HG02678 (cell line): ENCODE data around the gene MRGPRE.

Source experiments
- ATAC-seq: cut with Tn5 transposase; IDR thresholded peaks from one replicate; pipeline ENCODE4 v1.9.1; 2021; ENCODE audit warnings: mild to moderate bottlenecking, moderate library complexity; ENCODE audit not compliant: unreplicated experiment

MRGPRE gene

DNA sequence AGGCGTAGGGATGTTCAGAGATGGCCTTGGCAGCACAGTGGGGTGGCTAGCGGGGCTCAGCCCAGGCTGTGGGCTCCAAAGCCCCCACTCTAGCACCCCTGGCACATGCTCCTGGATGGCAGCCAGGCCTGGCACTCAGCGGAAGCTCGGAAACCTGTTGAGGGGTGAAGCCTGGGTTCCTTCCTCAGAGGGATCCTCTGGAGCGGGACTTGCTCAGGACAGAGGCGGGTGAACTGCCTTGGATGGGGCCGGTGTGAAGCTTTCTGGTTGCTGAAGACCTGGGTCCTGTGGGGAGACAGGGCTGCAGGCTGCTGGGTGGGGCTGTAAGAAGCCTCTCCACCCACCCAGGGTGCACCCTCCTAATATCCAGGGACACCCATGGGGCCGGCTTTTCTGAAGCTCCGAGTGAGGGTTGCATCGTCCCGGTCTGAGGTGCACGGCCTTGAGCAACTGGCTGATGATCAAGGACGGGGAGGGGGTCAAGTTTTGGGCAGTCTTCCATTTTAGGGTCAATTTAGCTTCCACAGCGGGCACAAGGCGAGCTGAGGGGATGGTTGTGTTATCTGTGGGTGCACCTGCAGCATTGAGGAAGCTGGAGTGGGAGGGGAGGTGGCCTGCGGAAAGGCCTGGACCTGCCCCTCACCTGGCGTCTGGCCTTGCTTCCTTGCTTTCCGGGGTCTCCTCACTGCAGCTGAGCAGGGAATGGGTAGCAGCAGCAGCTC lies 5.2 kb downstream of the MRGPRE start:
- no peak for ATAC-seq

DNA sequence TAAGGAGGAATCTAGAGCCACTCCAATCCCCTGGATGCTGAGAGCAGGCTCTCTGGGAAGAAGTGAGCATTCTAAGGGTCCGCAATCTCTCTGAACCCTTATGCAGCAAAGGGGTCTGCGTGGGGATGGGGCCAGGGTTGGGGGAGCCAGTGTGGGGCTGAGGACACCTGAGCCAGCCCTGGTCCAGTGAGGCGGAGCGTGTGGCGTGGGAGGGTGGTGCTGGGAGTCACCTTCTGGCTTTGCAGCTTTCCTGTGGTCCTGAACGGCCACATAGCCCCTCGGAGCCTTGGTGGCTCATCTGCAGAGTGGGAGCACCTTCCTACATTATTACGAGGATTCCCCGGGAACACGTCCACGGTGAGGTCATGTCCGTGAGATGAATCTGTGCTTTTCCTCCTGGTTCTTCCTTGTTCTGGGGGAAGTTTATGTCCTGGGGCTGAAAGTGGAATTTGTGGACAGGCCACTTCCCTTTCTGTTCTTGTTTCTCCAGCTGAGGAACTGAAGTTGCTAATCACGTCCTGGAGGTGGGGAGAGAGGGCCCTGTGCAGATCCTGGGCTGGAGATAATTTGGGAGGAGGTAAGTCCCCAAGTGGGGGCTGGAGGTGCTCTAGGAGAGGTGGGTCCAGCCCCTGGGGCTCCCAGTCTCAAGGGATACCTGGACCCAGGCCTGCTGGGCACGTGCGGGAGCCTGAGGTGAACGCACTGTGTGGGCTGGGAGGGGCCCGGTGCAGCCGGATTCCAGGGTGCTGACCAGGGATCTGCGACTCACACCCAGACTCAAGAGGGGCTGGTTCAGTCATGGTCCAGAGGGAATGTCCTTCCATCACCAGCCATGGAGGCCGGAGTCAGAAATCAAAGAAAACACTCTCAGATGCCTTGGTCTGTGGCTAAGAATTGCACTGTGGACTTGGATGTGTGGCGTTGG lies 6.1 kb downstream of the MRGPRE start:
- no peak for ATAC-seq

DNA sequence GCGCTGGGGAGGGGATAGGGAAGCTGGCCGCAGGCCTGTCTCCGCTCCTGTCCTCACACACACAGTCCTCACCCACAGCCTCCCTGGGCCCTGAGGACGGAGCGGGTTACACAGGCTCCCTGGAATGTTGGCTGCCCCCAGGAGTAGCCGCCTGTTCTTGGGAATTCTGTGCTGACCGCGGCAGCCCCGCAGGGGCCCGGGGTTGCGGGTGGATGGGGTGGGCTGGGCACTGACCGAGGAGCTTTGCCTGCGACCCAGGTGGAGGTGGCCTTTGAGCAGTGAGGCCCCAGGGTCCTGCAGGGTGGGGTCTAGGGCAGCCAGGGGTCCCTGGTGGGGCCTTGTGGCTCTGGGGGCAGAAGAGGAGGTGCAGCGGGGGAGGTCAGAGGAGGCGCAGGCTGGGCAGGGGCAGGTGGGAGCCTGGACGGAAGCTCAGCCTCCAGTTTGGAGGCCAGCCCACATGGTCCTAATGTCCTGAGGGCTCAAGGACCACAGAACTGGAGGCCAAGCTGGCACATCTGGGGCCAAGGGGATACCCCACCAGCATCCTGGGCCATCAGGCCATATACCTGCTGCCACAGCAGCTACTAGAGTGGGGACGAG lies 7.0 kb downstream of the MRGPRE start:
- ATAC-seq: no peak

DNA sequence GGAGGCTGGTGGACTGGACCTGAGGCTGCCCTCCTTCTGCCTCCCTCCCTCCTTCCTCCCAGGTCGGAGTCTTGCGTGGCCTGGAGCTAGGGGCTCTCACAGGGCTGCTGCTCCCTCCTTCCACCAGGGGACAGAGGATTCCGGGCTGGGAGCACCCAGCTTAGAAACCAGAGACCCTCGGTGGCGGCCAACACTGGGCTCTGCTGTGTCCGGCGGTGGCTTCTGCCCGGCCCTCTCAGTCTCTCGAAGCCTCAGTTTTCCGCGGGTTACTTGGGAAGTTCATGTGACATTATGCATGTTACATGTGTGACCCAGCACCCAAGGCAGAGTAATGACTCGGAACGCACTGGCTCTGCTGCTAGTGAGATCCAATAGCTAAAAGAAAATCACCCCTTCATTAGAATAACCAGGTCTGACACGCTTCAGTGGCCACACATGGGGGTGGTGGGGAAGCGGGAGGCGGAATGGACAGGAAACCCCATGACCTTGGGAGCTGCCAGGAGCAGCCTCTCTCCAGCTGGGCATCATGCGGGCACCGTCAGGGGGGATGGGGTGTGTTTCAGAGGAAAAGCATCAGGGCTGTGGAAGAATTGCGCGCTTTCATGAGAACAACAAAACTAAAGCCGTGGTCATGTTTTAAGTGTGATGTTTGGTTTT lies 7.7 kb downstream of the MRGPRE start:
- ATAC-seq: no peak

DNA sequence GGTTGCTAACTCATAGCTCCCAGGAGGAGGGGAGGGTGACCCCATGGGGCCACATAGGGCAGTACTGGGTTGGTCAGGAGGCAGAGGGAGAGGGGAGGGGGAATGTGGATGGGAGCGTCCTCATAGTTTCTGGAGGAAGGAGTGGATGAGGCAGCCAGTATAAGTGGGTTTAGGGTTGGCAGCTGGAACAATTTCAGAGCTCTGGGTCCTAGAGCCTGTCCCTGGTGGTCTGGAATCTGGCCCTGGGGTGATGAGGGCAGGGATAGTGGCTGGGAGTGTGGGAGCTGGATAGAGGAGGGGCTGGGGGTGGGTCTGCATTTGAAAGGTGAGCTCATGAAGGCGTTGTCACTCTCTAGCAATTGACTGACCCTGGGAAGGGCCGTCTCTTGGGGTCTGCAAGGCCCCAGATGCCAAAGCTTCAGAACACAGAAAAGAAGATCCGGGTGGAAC lies 8.3 kb downstream of the MRGPRE start:
- ATAC-seq: no peak

DNA sequence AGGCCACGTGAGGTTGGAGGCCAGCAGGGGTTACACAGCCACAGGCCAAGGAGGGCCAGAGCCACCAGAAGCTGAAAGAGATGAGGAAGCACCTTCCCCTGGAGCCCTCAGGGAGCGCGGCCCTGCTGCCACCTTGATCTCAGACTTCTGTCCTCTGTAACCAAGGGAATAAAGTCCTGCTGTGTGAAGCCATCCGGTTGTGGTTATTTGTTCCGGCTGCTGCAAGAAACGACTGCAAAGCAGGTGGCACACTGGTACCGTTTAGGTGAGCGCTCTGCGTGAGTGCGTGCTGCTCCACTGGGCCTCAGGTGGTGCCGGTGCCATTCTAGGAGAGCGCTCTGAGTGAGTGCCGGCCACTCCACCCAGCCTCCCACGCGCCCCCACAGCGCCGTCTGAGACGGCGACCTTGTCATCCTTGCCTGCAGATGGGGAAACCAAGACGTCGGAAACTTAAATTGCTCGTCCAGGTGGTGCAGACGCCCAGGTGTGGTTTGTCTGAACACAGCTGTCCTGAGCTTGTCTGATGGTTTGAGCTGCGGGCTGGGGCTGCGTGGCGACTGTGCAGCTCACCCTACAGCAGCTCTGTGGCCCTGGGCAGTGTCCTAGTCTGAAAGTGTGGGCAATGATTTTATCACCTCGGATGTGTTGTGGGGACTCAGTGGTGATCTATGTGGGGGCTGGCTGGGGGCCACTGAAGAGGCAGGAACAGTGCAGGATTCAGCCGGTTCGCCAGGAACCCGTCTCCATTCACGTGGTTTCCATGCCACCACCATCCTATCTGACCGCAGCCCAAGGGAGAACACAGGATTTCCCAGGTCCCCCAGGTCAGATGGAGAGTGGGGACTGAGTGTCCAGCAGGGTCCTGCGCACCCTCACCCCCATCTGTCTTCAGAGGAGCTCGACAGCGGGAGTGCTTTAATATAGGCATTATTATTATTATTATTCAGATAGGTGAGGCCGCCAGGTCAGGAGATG lies 9.0 kb downstream of the MRGPRE start:
- ATAC-seq: no peak

DNA sequence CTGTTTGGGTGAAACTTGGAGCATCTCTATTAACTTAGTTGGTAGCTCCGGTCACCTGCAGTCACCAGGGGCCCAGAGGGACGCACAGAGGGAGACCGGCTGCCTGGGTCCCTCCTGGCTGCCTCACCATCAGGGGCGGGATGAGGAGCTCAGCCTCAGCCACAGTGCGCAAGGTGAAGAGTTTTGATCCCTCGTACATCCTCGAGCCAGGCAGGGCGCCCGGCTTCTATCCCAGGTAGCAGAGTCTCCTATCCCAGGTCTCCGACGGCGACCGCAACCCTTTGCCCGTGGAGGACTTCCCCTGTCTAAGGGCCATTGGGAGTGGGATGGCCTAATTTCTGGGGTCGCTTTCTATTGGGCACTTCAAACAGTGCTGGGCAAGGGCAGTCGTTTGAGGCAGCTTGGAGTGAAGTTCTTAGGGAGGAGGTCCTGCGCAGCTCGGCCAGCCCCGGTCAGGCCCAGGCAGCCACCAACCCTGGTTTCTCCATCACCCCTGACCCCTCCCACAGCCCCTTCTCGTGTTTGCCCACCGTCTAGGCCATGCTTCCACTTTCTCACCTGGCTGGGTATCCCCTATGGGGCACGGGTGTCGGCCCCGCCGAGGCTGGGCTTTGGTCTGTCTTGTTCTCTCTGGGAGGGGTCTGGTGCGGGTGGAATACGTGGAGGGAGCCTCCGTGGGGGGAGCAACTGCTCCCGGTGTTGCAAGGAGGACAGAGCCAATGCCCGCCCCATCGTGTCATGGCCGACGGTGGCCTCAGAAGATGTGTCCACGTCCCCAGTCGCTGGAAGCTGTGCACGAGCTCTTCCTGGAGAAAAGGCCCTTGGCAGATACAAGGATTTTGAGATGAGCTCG lies 10.0 kb downstream of the MRGPRE start:
- ATAC-seq: no peak

DNA sequence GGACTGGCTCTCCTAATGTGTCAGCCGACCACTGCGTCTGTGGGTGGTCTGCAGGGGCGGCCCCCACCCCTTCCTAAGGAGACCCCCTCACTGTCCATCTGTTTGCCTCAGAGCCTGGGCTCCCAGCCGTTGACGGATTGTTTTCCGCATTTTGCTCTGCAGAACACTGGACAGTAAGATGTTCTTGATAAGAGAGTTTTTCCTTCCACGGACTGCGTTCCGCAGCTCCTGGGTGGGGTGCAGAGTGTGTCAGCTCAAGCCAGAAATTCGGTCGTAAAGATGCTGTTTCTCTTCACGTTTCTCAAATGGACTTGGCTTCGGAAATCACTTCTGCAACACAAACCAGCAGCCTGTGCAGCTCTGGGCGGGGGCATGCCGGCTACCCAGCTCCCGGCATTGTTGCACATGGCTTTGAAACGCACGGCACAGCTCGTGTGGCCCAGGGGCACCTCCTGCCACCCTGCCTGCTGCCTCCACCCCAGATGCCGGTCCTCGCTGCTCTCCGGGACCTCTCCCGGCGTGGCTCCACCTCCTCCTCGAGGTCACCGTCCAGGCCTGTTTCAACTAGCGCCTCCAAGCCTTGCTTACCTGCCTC lies 10.7 kb downstream of the MRGPRE start:
- no peak for ATAC-seq

DNA sequence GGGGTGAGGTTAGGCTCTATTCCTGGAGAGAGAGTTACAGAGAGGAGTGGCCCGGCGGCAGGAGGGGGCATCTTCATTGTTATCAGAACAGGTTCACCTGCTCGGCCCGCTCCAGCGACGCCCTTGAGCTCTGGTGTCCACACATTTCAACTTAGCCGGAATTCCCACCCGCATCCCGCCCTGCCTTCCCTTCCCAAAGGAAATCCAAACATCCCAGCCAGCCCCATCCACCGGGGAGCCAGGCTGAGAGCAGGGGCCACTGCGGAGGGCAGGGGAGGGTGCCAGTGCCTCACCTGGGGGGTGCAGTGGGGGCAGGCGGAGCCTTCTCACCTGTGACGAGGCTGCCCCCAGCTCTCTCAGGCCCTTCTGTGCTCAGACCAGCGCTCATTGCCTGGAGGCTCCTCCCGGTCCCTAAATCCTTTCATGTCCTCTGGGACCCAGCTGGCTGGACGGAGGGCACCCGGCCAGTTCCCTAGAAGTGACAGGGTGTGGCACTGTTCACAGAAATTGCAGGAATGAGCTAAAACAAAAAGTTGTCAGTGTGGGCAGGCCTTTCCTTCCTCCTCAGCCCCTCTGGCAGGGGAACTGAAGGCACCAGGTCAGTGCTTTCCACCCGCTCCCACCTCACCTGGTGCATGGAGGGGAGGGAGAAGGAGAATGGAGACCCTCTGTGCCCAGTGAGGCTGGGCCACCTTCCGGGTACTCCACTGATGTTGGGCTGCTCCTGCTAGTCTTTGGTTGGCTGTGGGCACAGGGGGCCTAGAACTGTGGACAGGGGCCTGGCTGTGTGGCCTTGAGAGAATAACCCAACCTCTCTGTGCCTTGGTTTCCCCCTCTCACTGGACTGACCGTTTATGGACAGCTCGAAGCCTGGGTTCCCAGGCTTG lies 11.5 kb downstream of the MRGPRE start:
- ATAC-seq: no peak

DNA sequence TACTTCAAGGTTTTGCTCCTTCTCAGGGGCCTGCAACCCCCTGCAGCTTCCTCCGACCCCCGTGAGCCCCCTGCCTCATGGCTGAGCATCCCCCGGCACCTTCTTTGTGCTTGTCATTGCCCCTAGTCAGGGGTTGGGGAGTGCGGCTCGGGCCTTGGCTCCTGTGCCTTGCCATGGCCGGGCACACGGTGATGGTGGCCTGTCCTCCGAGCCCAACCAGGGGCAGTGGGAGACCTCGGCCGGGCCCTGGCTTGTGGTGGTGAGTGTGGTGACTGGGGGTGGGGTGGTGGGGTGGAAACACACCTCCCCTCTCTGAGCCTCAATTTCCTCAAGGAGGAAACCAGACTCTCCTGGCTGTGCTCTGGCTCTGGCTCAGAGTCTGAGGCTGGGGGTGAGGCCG lies 12.1 kb downstream of the MRGPRE start:
- no peak for ATAC-seq

DNA sequence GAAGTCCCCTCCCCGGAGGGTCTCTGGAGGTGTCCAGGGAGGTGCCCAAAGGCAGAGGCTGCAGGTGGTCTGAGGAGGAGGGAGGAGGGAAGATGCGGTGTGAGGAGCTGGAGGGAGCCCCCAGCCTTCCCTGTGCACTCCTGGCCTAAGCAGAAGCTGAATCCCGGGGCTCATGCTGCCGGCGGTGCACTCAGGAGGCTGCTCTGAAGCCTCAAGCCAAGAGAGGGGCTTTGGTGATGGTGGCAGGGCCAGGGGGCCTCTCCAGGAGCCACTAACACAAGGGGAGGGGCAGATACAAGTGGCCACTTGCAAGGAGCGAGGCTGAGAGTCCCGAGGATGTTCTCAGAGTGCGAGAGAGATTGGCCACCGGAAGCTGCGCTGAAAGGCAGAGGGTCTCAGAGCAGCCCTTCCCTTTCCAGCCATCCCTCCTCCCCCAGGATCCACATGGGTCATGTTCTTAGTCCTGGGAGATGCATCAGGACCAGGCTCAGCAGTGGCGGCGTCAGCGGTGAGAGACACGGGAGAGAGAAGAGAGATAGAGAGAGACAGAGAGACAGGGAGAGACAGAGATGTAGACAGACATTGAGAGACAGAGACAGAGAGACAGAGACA lies 12.8 kb downstream of the MRGPRE start:
- no peak for ATAC-seq

DNA sequence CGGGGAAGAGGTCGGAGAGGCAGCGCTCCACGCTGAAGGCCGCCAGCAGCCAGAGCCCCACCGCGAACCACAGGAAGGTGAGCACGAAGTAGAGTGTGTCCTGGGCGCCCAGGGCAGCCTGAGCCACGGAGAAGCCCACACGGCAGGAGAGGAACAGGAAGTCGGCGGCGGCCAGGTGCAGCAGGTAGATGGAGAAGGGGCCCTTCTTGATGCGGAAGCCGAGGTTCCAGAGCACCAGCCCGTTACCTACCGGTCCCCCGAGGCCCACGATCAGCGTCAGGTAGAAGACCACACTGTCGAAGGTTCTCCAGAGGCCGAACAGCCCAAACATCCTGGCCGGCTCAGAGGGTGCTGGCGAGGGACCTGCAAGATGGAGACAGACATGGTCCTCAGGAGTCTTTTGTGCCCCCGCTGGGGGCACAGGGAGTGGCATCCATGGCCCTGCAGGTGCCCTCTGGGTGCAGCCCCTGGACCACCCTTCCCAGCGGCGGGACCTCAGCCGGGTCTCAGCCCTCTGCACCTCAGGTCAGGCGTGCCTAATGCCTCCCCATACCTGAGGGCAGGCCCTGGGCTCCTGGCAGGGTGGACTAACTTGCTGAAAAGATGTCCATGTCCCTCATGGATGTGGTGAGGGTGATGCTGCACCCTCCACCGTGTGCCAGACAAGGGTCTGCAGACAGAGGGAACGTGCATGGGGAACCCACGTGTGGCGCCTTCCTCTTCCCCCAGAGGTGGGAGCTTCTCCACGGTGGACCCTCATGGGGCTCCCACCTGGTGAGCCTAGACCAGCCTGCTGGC lies 13.5 kb downstream of the MRGPRE start, which contains the start of gene MRGPRG:
Gene MRGPRG (minus strand): TSS at position 331 of the 798 bp plus-strand sequence. CDS start 0 bp downstream, at position 331.
- ATAC-seq: no peak

DNA sequence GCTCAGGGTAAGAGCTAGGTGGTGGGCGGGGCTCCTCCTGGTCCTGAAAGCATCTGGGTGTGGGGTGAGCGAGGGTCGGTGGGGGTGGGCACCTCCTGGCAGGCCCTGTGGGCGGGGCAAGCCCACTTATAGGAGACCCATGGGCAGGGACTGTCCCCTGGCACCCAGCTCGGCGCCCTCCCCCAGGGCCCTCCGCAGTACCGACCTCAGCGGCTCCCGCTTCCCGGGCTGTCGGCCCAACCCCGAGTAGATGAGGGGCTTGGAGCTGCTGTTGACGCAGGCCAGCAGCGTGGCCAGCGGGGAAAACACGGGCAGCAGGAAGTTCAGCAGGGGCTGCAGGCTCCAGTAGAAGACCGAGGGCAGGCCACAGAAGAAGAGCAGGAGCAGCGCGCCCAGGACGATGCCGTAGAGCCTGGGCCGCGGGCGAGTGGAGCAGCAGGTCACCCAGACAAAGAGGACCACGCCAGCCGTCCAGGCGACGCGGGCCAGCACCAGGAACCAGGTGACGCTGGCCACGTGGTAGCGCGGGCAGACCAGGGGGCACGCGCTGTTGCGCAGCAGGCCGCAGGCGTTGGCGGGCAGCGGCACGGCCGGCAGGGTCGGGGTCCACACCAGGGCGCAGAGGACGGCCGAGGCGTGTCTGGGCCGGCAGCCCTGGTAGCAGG lies 14.3 kb downstream of the MRGPRE start:
- ATAC-seq: no peak

DNA sequence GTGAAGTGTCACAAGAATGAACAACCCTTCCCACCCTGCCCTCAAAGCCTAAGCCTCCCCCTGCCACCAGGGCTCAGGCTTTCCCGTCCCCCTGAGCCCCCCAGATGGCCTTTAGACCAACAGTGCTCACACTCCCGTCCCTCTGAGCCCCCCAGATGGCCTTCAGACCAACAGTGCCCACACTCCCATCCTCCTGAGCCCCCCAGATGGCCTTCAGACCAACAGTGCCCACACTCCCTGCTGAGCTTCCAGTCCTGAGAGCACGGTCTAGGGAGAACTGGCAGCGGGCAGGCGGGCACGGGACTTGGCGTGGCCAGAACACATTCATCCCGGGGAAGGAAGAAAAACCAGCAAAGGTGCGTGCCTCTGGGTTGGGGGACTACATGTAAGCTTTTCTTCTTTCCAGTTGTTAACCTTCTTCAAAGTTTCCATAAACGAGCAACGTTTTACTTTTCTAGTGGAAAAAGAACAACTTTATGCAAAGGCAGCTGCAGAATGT lies 16.1 kb downstream of the MRGPRE start:
- no peak for ATAC-seq

DNA sequence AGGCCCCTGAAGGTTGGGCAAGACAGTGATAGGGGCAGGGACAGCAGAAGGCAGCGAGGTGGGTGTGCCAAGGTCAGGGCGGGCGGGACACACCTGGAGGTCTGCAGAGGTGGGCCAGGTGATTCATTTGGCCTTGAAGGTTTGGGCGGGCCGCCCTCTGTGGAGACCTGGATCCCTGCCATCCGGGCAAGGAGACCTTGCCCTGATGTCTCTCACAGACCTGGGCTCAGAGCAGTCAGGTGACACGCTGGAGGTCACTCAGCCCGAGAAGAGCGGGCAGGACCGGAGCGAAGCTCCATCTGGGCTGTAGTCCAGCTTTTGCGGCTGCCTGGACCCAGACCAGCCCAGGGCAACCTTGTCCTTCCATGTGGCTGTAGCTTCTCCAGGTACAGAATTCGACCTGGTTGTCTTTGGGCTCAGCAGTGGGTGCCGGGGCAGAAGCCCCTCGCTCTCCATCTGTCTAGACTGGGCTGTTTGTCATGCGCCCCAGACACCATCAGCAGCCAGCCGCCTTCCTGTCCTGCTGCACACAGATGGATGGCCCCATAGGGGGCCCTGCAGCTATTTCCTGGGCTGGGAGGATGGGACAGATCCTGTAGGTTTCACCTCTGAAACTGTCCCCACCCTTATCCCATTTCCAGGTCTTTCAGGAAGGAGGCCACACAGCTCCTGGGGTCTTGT lies 16.7 kb downstream of the MRGPRE start:
- ATAC-seq: no peak
